Neural progenitor cell (in vitro differentiated cells): ENCODE data around the gene PLD5.

Experiments
- CTCF ChIP-seq: fragments of 200-600 bp; sonication (generic); IDR thresholded peaks from 2 replicates; pipeline ENCODE4 v1.5.1; 2017; ENCODE audit warnings: antibody characterized with exemption, mild to moderate bottlenecking
- EZH2phosphoT487 ChIP-seq: fragments of 200-600 bp; sonication (generic); IDR thresholded peaks from 2 replicates; pipeline ENCODE4 v1.6.1; 2017; ENCODE audit warnings: antibody characterized with exemption

GRCh38 chr1:242448910-242449645, 75.4 kb downstream of the PLD5 start:
- no peak for TF ChIP-seq CTCF
- TF ChIP-seq EZH2phosphoT487, result no peak
